Activated B cell treated with CpG ODN at 0.5 μM for 24 hours (primary cell): ENCODE data around the gene ARL15. TPM values are rescaled to one million over a fixed set of nuclear protein-coding genes. Genes with fewer than 3 reads are reported as not detected.

Experiments used
- ATAC-seq: fragments of 200-7000 bp; cut with Tn5 transposase; one replicate; pipeline ENCODE4 v1.10.0; 2021; ENCODE audit warnings: low read depth, mild to moderate bottlenecking, moderate library complexity
- CTCF ChIA-PET: fragments of 350-600 bp; sonication (Branson Sonifier 250); formaldehyde crosslinking; loops from one replicate; lab custom pipeline; 2021; ENCODE audit warnings: antibody characterized with exemption; lab: Charles Lee
- POLR2A ChIA-PET: fragments of 350-600 bp; sonication (Branson Sonifier 250); formaldehyde crosslinking; loops from one replicate; lab custom pipeline; 2021; ENCODE audit warnings: antibody characterized with exemption; lab: Charles Lee
- DNase-seq: peaks from one replicate; pipeline ENCODE4 v3.0.0; 2022
- H3K27ac Mint-ChIP-seq: one replicate; pipeline ENCODE4 v1.8.0; 2020; ENCODE audit warnings: mixed read lengths
- H3K27me3 Mint-ChIP-seq: one replicate; pipeline ENCODE4 v1.8.0; 2021; ENCODE audit warnings: mixed read lengths
- H3K36me3 Mint-ChIP-seq: one replicate; pipeline ENCODE4 v1.8.0; 2021; ENCODE audit warnings: low read depth, mixed read lengths
- H3K4me1 Mint-ChIP-seq: one replicate; pipeline ENCODE4 v1.8.0; 2021; ENCODE audit warnings: mixed read lengths
- H3K4me3 Mint-ChIP-seq: one replicate; pipeline ENCODE4 v1.8.0; 2020; ENCODE audit warnings: mild to moderate bottlenecking, mixed read lengths
- H3K9me3 Mint-ChIP-seq: one replicate; pipeline ENCODE4 v1.8.0; 2020; ENCODE audit warnings: mixed read lengths
- CTCF ChIP-seq: fragments of 200-600 bp; IDR thresholded peaks from one replicate; pipeline ENCODE4 v1.8.0; 2022; ENCODE audit warnings: antibody characterized with exemption, mild to moderate bottlenecking
- intact Hi-C: fragments of 100-400 bp; cut with micrococcal nuclease; formaldehyde crosslinking; loops from one replicate; pipeline ENCODE4 v1.15.1; 2024
- total RNA-seq: library from RNA; stranded (reverse); gene quantifications from 2 replicates; pipeline ENCODE4 v1.2.3, GENCODE V29; 2022

Gene ARL15
- total RNA-seq, 1 donor from 2014 or later, result 17.5 TPM

GRCh38 chr5:53934151-53934820 lies 376.1 kb downstream of the ARL15 start:
- CTCF ChIA-PET, result no interaction called here
- intact Hi-C loops, result no loop called here
- no peaks in the 10 kb centered on the region for H3K27me3 Mint-ChIP-seq
- no peaks in the 10 kb centered on the region for H3K9me3 Mint-ChIP-seq
- no peak for TF ChIP-seq CTCF
- POLR2A ChIA-PET, result no interaction called here
- peaks cover 15% of the 10 kb centered on the region for H3K36me3 Mint-ChIP-seq
- no peak overlapping the region for H3K4me3 Mint-ChIP-seq
- H3K27ac Mint-ChIP-seq, result no peak overlapping the region
- DNase-seq, result no peak
- H3K4me1 Mint-ChIP-seq, result no peaks in the 10 kb centered on the region
- no peak for ATAC-seq

GRCh38 chr5:53932351-53932750 lies 378.0 kb downstream of the ARL15 start:
- ATAC-seq, result no peak
- H3K9me3 Mint-ChIP-seq, result no peaks in the 10 kb centered on the region
- TF ChIP-seq CTCF, result no peak
- peaks cover 8% of the 10 kb centered on the region for H3K36me3 Mint-ChIP-seq
- intact Hi-C loops, result no loop called here
- POLR2A ChIA-PET, result no interaction called here
- no peaks in the 10 kb centered on the region for H3K27me3 Mint-ChIP-seq
- no peak overlapping the region for H3K27ac Mint-ChIP-seq
- DNase-seq, result no peak
- H3K4me1 Mint-ChIP-seq, result no peaks in the 10 kb centered on the region
- H3K4me3 Mint-ChIP-seq, result no peak overlapping the region
- CTCF ChIA-PET, result no interaction called here

- ATAC-seq (no peak), DNase-seq (no peak)
- no peak overlapping the region for H3K27ac Mint-ChIP-seq
- ChIA-PET CTCF (no interaction called here), POLR2A (no interaction called here)
- H3K36me3 Mint-ChIP-seq, result peaks cover 5% of the 10 kb centered on the region
- intact Hi-C loops, result no loop called here
- TF ChIP-seq CTCF, result no peak
- no peaks in the 10 kb centered on the region for H3K9me3 Mint-ChIP-seq
- no peak overlapping the region for H3K4me3 Mint-ChIP-seq
- no peaks in the 10 kb centered on the region for H3K27me3 Mint-ChIP-seq
- H3K4me1 Mint-ChIP-seq, result no peaks in the 10 kb centered on the region
Observed at GRCh38 chr5:53930457-53930856, 379.9 kb downstream of the ARL15 start.

- Mint-ChIP-seq H3K36me3 (peaks cover 3% of the 10 kb centered on the region), H3K27ac (no peak overlapping the region), H3K4me1 (no peaks in the 10 kb centered on the region), H3K4me3 (no peak overlapping the region), H3K27me3 (no peaks in the 10 kb centered on the region), H3K9me3 (no peaks in the 10 kb centered on the region)
- POLR2A ChIA-PET, result no interaction called here
- ATAC-seq (no peak), DNase-seq (no peak)
- CTCF ChIA-PET, result no interaction called here
- TF ChIP-seq CTCF, result no peak
- intact Hi-C loops, result no loop called here
Observed at GRCh38 chr5:53929570-53929969, 380.8 kb downstream of the ARL15 start.

GRCh38 chr5:53929152-53929551 lies 381.2 kb downstream of the ARL15 start:
- POLR2A ChIA-PET, result no interaction called here
- intact Hi-C loops, result no loop called here
- no peak for ATAC-seq

More at GRCh38 chr5:53929152-53929551, 381.2 kb downstream of the ARL15 start:
- Mint-ChIP-seq H3K4me1 (no peaks in the 10 kb centered on the region), H3K27ac (no peak overlapping the region), H3K27me3 (no peaks in the 10 kb centered on the region), H3K9me3 (no peaks in the 10 kb centered on the region), H3K36me3 (peaks cover 3% of the 10 kb centered on the region), H3K4me3 (no peak overlapping the region)
- TF ChIP-seq CTCF, result no peak
- CTCF ChIA-PET, result no interaction called here
- no peak for DNase-seq
